Calu3 (cell line): ENCODE data around the gene CDKAL1. TPM values are rescaled to one million over a fixed set of nuclear protein-coding genes. Genes with fewer than 3 reads are reported as not detected.

ENCODE experiments used
- BruUV-seq: library from RNA; stranded (reverse); fragments of 400-500 nt; replicated peaks from 2 replicates; lab custom pipeline; 2021; lab: Mats Ljungman, UMichigan
- CTCF ChIA-PET: fragments of 300-600 bp; sonication (Branson Sonifier 250); formaldehyde crosslinking; loops from one replicate; lab custom pipeline; 2022; ENCODE audit warnings: antibody characterized with exemption; lab: Charles Lee
- DNase-seq: peaks from one replicate; pipeline ENCODE4 v3.0.0; 2022
- H3K27ac Mint-ChIP-seq: one replicate; pipeline ENCODE4 v1.8.0; 2022; ENCODE audit warnings: mixed read lengths; ENCODE audit not compliant: unreplicated experiment
- H3K27me3 Mint-ChIP-seq: one replicate; pipeline ENCODE4 v1.8.0; 2022; ENCODE audit warnings: mixed read lengths; ENCODE audit not compliant: unreplicated experiment
- H3K36me3 Mint-ChIP-seq: one replicate; pipeline ENCODE4 v1.8.0; 2022; ENCODE audit warnings: mild to moderate bottlenecking, moderate library complexity, mixed read lengths; ENCODE audit not compliant: insufficient read depth, unreplicated experiment
- H3K4me1 Mint-ChIP-seq: one replicate; pipeline ENCODE4 v1.8.0; 2022; ENCODE audit warnings: mild to moderate bottlenecking, low read depth, mixed read lengths; ENCODE audit not compliant: unreplicated experiment
- H3K4me3 Mint-ChIP-seq: one replicate; pipeline ENCODE4 v1.8.0; 2022; ENCODE audit warnings: mild to moderate bottlenecking, low read depth, moderate library complexity, mixed read lengths; ENCODE audit not compliant: unreplicated experiment
- H3K9me3 Mint-ChIP-seq: one replicate; pipeline ENCODE4 v1.8.0; 2022; ENCODE audit warnings: low read depth, mixed read lengths; ENCODE audit not compliant: unreplicated experiment
- intact Hi-C: fragments of 100-400 bp; cut with micrococcal nuclease; formaldehyde crosslinking; loops from one replicate; pipeline ENCODE4 v1.10.0; 2022; ENCODE audit not compliant: unreplicated experiment
- total RNA-seq: library from RNA; stranded (reverse); gene quantifications from 2 replicates; pipeline ENCODE4 v1.2.3, GENCODE V29; 2022
- TF ChIP-seq, protein P1 (sequence below): fragments of 200-600 bp; IDR thresholded peaks from one replicate; pipeline ENCODE4 v1.8.0; 2022; ENCODE audit warnings: antibody characterized with exemption; ENCODE audit not compliant: unreplicated experiment

CDKAL1 gene
- total RNA-seq, 1 experiment from 2014 or later: 39.6 TPM

DNA sequence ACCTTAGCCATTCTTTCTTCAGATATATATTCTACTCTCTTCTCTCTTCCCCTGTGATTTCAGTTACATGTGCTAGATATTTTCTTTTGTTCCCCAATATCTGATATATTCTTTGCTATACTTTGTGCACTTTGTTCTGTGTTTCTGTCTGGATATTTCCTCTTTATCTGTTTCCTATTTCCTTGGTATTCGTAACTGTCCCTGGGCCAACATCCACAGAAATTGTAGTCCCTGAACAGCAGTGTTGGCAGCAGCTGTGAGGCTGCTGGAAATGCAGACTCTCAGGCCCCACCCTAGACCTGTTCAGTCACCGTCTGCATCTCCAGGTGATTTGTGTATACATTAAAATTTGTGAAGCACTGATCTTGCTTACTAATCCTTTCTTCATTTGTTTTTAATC is 536.4 kb downstream of the CDKAL1 start:
- H3K9me3 Mint-ChIP-seq: peaks cover 2% of the 10 kb centered on the region
- no peak overlapping the region for H3K4me3 Mint-ChIP-seq
- TF ChIP-seq, protein P1, sequence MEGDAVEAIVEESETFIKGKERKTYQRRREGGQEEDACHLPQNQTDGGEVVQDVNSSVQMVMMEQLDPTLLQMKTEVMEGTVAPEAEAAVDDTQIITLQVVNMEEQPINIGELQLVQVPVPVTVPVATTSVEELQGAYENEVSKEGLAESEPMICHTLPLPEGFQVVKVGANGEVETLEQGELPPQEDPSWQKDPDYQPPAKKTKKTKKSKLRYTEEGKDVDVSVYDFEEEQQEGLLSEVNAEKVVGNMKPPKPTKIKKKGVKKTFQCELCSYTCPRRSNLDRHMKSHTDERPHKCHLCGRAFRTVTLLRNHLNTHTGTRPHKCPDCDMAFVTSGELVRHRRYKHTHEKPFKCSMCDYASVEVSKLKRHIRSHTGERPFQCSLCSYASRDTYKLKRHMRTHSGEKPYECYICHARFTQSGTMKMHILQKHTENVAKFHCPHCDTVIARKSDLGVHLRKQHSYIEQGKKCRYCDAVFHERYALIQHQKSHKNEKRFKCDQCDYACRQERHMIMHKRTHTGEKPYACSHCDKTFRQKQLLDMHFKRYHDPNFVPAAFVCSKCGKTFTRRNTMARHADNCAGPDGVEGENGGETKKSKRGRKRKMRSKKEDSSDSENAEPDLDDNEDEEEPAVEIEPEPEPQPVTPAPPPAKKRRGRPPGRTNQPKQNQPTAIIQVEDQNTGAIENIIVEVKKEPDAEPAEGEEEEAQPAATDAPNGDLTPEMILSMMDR: no peak
- H3K4me1 Mint-ChIP-seq: peaks cover 7% of the 10 kb centered on the region
- no peaks in the 10 kb centered on the region for H3K27me3 Mint-ChIP-seq
- H3K27ac Mint-ChIP-seq: no peak overlapping the region
- intact Hi-C loops: no loop called here
- BruUV-seq: no TSS peak
- CTCF ChIA-PET: no interaction called here
- H3K36me3 Mint-ChIP-seq: no peaks in the 10 kb centered on the region
- DNase-seq: no peak

GRCh38 chr6:21071780-21072468 is 537.7 kb downstream of the CDKAL1 start:
- intact Hi-C loops: no loop called here
- Mint-ChIP-seq H3K4me3 (no peak overlapping the region), H3K4me1 (peaks cover 7% of the 10 kb centered on the region), H3K27ac (no peak overlapping the region), H3K27me3 (no peaks in the 10 kb centered on the region), H3K36me3 (no peaks in the 10 kb centered on the region), H3K9me3 (peaks cover 2% of the 10 kb centered on the region)
- TF ChIP-seq, protein P1: no peak
- no TSS peak for BruUV-seq
- DNase-seq: no peak
- CTCF ChIA-PET: no interaction called here

DNA sequence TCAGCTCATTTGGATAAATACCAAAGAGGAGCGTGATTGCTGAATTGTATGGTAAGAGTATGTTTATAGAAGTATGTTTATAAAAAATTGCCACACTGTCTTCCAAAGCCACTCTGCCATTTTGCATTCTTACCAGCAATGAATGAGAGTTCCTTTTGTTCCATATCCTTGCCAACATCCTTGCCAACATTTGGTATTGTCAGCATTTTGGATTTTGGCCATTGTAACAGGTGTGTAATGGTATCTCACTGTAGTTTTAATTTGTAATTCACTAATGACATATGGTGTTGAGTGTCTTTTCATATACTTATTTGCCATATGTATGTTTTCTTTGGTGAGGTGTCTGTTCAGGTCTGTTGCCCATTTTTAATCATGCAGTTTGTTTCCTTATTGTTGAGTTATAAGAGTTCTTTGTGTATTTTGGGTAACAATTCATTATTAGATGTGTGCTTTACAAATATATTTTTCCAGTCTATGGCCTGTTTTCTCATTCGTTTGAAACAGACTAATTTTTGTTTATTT is 539.1 kb downstream of the CDKAL1 start:
- TF ChIP-seq, protein P1: no peak
- no peak for DNase-seq
- H3K27me3 Mint-ChIP-seq: no peaks in the 10 kb centered on the region
- peaks cover 2% of the 10 kb centered on the region for H3K9me3 Mint-ChIP-seq
- intact Hi-C loops: no loop called here
- no peak overlapping the region for H3K27ac Mint-ChIP-seq
- no peaks in the 10 kb centered on the region for H3K36me3 Mint-ChIP-seq
- CTCF ChIA-PET: no interaction called here
- no TSS peak for BruUV-seq
- H3K4me1 Mint-ChIP-seq: no peaks in the 10 kb centered on the region
- no peak overlapping the region for H3K4me3 Mint-ChIP-seq

- BruUV-seq: no TSS peak
- CTCF ChIA-PET: no interaction called here
- H3K27ac Mint-ChIP-seq: no peak overlapping the region
- TF ChIP-seq, protein P1: no peak
- no peaks in the 10 kb centered on the region for H3K36me3 Mint-ChIP-seq
- no peak overlapping the region for H3K4me3 Mint-ChIP-seq
- peaks cover 2% of the 10 kb centered on the region for H3K9me3 Mint-ChIP-seq
- H3K27me3 Mint-ChIP-seq: no peaks in the 10 kb centered on the region
- no peak for DNase-seq
- intact Hi-C loops: no loop called here
- H3K4me1 Mint-ChIP-seq: peaks cover 2% of the 10 kb centered on the region
Measured at GRCh38 chr6:21074484-21074883, 540.2 kb downstream of the CDKAL1 start.
